Airway epithelial cell (primary cell): ENCODE results near the gene SLC17A3. TPM values are rescaled to one million over a fixed set of nuclear protein-coding genes. Genes with fewer than 3 reads are reported as not detected.

Source experiments
- total RNA-seq: library from RNA; depleted of rRNA; stranded (reverse); fragments of >200 nt; gene quantifications from 2 replicates; pipeline ENCODE4 v1.2.3, GENCODE V29; 2015

Gene SLC17A3
- not detected in 2 replicates for total RNA-seq

DNA sequence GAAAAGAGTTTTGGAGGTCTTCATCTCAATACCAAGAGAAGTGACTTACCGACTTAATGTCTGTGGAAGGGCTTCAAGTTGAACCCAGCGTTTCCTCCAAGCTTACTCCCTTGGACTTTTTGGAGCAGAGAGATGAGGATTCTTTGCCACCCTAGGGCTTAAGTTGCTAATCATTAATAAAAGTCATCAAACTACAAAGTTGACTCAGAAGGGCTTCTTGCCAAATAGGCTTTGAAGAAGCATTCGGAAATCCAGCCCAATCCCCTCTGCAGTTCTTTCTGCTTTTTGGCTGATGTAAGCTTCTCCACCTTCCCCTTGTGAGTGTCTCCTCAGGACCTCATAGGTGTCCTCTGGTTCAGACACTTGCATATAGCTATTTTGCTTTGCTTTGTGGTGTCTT is at the start of gene SLC17A3:
TSS of gene SLC17A3 (minus strand) at position 126 of the 400 bp plus-strand sequence. CDS start 5,856 bp downstream, outside the sequence.

GRCh38 chr6:25831532-25832306 is 42.3 kb downstream of the SLC17A3 start, which contains the start of gene SLC17A1:
Gene SLC17A1 (minus strand): TSS chr6:25832052. CDS start chr6:25830557, 1,495 bp downstream.

Other genes with a start within 250 kb of the SLC17A3 start
- gene SCGN, start 222.0 kb downstream of the SLC17A3 start, total RNA-seq: not detected in 2 replicates
- gene SLC17A4, start 119.5 kb downstream of the SLC17A3 start, total RNA-seq: not detected in 2 replicates
- not detected in 2 replicates for gene SLC17A1, start 42.2 kb downstream of the SLC17A3 start, total RNA-seq
- gene SLC17A2, start 56.4 kb upstream of the SLC17A3 start, total RNA-seq: not detected in 2 replicates
- gene TRIM38, start 88.6 kb upstream of the SLC17A3 start, total RNA-seq: 4.1 and 5.8 TPM in 2 replicates
- 5.0 and 8.0 TPM in 2 replicates for gene HFE, start 213.2 kb upstream of the SLC17A3 start, total RNA-seq